ENCODE results near the gene AIMP1. TPM values are rescaled to one million over a fixed set of nuclear protein-coding genes. Genes with fewer than 3 reads are reported as not detected.

AIMP1 gene
- total RNA-seq (10 to 100 TPM; 26.8 to 43.1 TPM), polyA plus RNA-seq (ENCODE audit: insufficient read length in 2 of 2) (10 to 100 TPM; 39.7 to 42.0 TPM)
- long read RNA-seq, donor 1, transcript AIMP1-202 (7 exons, 2,586 nt) = major isoform, 17 of 37 reads
- long read RNA-seq, donor 1, partial matches to known transcripts = 20 of 37 reads
- long read RNA-seq, donor 1, other reads (novel, unspliced or antisense) = 0 of 37 reads
- long read RNA-seq, donor 2, partial matches to known transcripts = 6 of 10 reads
- long read RNA-seq, donor 2, other reads (novel, unspliced or antisense) = 0 of 10 reads
- long read RNA-seq, donor 3, transcript AIMP1-202 (7 exons, 2,586 nt) = major isoform, 5 of 14 reads
- long read RNA-seq, donor 3, partial matches to known transcripts = 9 of 14 reads
- long read RNA-seq, donor 3, other reads (novel, unspliced or antisense) = 0 of 14 reads
- long read RNA-seq, donor 4, transcript AIMP1-202 (7 exons, 2,586 nt) = major isoform, 18 of 61 reads
- long read RNA-seq, donor 4, partial matches to known transcripts = 43 of 61 reads
- long read RNA-seq, donor 4, other reads (novel, unspliced or antisense) = 0 of 61 reads

DNA sequence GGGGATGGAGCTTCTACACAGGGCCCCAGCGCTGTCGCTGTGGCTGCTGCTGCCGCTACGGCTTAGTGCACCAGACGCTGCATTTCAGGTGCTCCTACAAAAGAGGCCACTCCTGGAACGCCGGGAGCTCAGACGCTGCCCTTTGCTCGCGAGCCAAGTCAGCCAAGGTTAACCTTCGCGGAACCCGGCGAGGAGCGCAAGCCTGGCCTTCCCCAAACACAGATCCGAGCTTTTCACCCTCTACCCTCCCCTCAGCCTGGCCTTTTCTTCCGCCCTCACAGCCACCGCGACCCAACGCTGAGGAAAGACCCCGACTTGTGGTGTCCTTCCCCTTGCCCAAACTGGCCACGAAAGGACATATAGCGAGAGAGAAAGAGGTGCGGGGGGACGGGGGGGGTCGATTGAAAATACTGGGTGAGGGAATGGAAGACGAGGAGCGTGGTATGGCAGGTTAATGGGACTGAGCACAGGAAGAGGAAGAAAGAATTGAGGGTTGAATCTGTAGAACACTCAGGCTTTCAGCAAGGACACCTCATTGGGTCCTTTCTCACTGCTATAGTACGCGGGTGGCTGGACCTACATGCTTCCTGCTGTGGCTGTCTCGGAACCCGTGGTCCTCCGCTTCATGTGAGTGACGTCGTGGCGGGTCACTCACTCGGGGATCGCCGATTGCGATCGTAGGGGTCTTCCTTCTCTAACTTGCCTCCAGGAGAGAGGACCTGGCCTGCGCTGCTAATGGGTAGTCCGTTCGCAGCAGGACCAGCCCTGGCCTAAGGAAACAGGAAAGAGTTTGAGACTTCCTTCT is at the start of gene AIMP1, which contains the start of gene TBCK:
Gene AIMP1, plus strand, starts transcription at position 583 of the 805 bp plus-strand sequence. CDS start 8,460 bp downstream, outside the sequence.
Gene TBCK, minus strand, starts transcription at position 242 of the 805 bp plus-strand sequence. CDS start 7,249 bp downstream, outside the sequence.
- Histone ChIP-seq H3K27ac (ENCODE audit: low read depth, low read length) (peak within 1 kb of the TSS; percentile 98), H3K9me3 (ENCODE audit: control insufficient read depth, insufficient read depth, low read length) (no peaks in the 10 kb centered on the region), H3K4me1 (ENCODE audit: control insufficient read depth, insufficient read depth, low read length) (peaks cover 5% of the 10 kb centered on the region), H3K27me3 (ENCODE audit: control insufficient read depth, insufficient read depth, low read length) (no peaks in the 10 kb centered on the region), H3K36me3 (ENCODE audit: control insufficient read depth, insufficient read depth, low read length) (peaks cover 7% of the 10 kb centered on the region), H3K4me3 (ENCODE audit: low read depth, low read length) (peak within 1 kb of the TSS; percentile 98)
- 0% methylated on average over 39 of the region's 44 CpGs for WGBS (ENCODE audit: insufficient coverage)
- peak; percentile 91 to 99 (median 97) for DNase-seq (ENCODE audit: low read depth in 4 of 6, low spot score in 6 of 6)

DNA sequence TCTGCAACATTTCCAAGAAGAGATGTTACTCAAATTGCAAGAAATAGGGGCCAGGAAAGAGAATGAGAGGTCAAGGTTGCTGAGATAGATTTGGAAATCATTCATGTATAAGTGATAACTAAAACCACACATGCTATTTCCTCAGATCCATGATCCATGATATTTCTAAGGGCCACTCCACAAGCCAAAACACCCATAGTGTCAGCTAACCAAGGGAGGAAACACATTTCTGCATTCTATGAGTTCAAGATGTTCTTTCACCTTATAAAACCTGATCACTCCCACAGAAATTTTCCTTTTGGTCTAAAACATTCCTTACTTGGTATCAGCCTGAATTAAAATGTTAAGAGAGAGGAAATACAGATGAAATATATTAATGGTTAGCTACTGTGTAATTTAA is 47.6 kb upstream of the AIMP1 start:
- Histone ChIP-seq H3K27me3 (ENCODE audit: control insufficient read depth, insufficient read depth, low read length) (no peaks in the 10 kb centered on the region), H3K36me3 (ENCODE audit: control insufficient read depth, insufficient read depth, low read length) (no peaks in the 10 kb centered on the region), H3K4me1 (ENCODE audit: control insufficient read depth, insufficient read depth, low read length) (no peaks in the 10 kb centered on the region), H3K4me3 (ENCODE audit: low read depth, low read length) (no peak overlapping the region), H3K9me3 (ENCODE audit: control insufficient read depth, insufficient read depth, low read length) (no peaks in the 10 kb centered on the region), H3K27ac (ENCODE audit: low read depth, low read length) (no peak overlapping the region)
- no peak for DNase-seq (ENCODE audit: low read depth in 4 of 6, low spot score in 6 of 6)

DNA sequence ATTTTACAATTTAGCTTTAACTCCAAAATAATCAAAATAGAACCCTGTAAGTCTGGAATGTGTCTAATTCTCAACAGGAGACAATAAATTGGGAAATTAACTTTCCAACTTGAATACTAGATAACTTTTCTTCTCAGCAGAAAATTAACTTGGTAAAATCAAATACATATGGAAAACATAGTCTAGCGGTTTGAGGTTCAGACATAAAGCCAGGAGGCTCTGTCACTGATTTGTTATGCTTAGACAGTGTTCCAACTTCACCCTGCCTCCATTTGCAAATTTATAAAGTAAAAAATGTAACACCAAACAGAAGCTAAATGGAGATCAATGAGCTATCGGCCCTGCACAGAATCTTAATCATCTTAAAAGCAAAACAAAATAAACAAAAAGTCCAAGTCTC is 46.6 kb upstream of the AIMP1 start:
- H3K27ac ChIP-seq (ENCODE audit: low read depth, low read length) = no peak overlapping the region
- no peak for DNase-seq (ENCODE audit: low read depth in 4 of 6, low spot score in 6 of 6)
- H3K4me3 ChIP-seq (ENCODE audit: low read depth, low read length) = no peak overlapping the region
- no CpG with 5 or more reads among the region's 2 CpGs for WGBS (ENCODE audit: insufficient coverage)
- H3K27me3 ChIP-seq (ENCODE audit: control insufficient read depth, insufficient read depth, low read length) = no peaks in the 10 kb centered on the region
- H3K4me1 ChIP-seq (ENCODE audit: control insufficient read depth, insufficient read depth, low read length) = no peaks in the 10 kb centered on the region
- H3K9me3 ChIP-seq (ENCODE audit: control insufficient read depth, insufficient read depth, low read length) = no peaks in the 10 kb centered on the region
- no peaks in the 10 kb centered on the region for H3K36me3 ChIP-seq (ENCODE audit: control insufficient read depth, insufficient read depth, low read length)

DNA sequence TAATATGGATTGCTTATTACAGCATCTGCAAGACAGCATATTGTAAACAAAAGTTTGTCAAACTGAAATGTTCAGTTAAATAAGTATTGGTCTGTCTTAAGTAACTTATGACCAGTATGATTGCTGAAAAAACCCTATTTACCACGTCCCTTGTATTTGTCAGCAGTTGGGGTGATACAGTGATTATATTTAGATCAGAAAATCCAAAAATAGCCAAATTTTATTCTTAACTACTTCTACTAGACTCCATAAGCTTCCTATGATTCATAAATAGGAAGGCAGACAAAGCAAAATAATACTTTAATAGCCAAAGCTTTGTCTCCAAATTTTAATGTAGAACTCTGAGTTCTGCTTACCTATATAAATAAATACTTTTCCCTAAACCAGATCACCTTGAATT is 45.6 kb upstream of the AIMP1 start:
- Histone ChIP-seq H3K9me3 (ENCODE audit: control insufficient read depth, insufficient read depth, low read length) (no peaks in the 10 kb centered on the region), H3K27me3 (ENCODE audit: control insufficient read depth, insufficient read depth, low read length) (no peaks in the 10 kb centered on the region), H3K4me1 (ENCODE audit: control insufficient read depth, insufficient read depth, low read length) (no peaks in the 10 kb centered on the region), H3K36me3 (ENCODE audit: control insufficient read depth, insufficient read depth, low read length) (no peaks in the 10 kb centered on the region), H3K27ac (ENCODE audit: low read depth, low read length) (no peak overlapping the region), H3K4me3 (ENCODE audit: low read depth, low read length) (no peak overlapping the region)
- WGBS (ENCODE audit: insufficient coverage) = no CpG with 5 or more reads among the region's 1 CpG
- no peak for DNase-seq (ENCODE audit: low read depth in 4 of 6, low spot score in 6 of 6)

DNA sequence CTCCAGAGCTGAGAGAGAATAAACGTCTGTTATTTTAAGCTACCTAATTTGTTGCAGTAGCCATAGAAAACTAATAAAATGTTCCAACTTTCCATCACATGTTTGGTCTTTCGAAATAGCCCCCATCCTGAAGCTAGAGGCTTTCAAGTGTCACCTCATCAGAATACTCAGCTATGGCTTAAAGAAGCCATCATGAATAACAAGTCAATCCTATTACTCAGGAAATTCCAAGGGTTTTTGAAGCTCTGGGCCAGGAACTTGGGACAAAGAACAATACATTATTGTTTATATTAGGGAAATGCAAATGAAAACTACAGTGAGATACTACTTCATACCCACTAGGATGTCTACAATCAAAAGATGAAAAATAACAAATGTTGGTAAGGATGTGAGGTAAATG is 42.5 kb upstream of the AIMP1 start:
- Histone ChIP-seq H3K9me3 (ENCODE audit: control insufficient read depth, insufficient read depth, low read length) (no peaks in the 10 kb centered on the region), H3K36me3 (ENCODE audit: control insufficient read depth, insufficient read depth, low read length) (no peaks in the 10 kb centered on the region), H3K4me1 (ENCODE audit: control insufficient read depth, insufficient read depth, low read length) (no peaks in the 10 kb centered on the region), H3K27ac (ENCODE audit: low read depth, low read length) (no peak overlapping the region), H3K4me3 (ENCODE audit: low read depth, low read length) (no peak overlapping the region), H3K27me3 (ENCODE audit: control insufficient read depth, insufficient read depth, low read length) (no peaks in the 10 kb centered on the region)
- 80% methylated on average over 1 of the region's 2 CpGs for WGBS (ENCODE audit: insufficient coverage)
- no peak for DNase-seq (ENCODE audit: low read depth in 4 of 6, low spot score in 6 of 6)

DNA sequence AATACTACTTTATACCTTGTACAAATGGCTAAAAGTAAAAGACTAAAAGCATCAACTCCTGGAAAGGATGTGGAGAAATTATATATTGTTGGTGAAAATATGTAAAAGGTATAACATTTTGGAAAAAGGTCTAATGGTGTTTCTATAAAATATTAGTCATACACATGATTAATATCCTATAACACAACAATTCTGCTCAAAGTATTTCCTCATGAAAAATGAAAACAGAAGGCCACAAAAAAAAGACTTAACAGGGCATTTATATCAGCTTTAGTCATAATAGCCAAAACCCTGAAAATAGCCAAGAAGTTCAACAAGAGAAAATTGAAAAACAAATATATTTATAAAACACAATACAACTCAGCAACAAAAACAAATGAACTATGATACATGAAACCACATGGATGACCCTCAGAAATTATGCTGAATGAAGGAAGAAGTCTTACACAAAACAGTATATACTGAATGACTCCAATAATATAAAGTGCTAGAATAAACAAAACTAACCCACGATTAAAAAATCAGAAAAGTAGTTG is 39.1 kb upstream of the AIMP1 start:
- Histone ChIP-seq H3K27ac (ENCODE audit: low read depth, low read length) (no peak overlapping the region), H3K36me3 (ENCODE audit: control insufficient read depth, insufficient read depth, low read length) (no peaks in the 10 kb centered on the region), H3K9me3 (ENCODE audit: control insufficient read depth, insufficient read depth, low read length) (no peaks in the 10 kb centered on the region), H3K4me1 (ENCODE audit: control insufficient read depth, insufficient read depth, low read length) (no peaks in the 10 kb centered on the region), H3K4me3 (ENCODE audit: low read depth, low read length) (no peak overlapping the region), H3K27me3 (ENCODE audit: control insufficient read depth, insufficient read depth, low read length) (no peaks in the 10 kb centered on the region)
- DNase-seq (ENCODE audit: low read depth in 4 of 6, low spot score in 6 of 6) = no peak
- WGBS (ENCODE audit: insufficient coverage) = no CpG with 5 or more reads among the region's 1 CpG

DNA sequence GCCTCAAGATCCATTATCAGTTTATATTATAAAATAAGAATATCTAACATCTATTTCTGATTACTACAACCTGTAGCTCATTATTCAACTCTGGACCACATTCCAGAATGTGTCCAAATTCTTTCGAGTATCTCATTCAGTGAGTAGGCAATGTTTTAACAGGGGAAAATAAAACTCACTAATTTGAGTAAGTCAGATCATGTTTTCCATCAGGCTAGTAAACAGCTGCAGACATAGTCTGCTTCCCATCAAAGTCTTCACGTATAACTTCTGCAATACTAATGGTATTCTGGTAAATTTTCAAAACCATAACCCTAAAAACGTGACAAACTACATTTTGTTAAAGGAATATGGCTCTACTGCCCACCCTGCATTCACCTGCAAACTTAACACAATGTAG is 32.1 kb upstream of the AIMP1 start:
- Histone ChIP-seq H3K36me3 (ENCODE audit: control insufficient read depth, insufficient read depth, low read length) (peaks cover 4% of the 10 kb centered on the region), H3K4me1 (ENCODE audit: control insufficient read depth, insufficient read depth, low read length) (no peaks in the 10 kb centered on the region), H3K27ac (ENCODE audit: low read depth, low read length) (no peak overlapping the region), H3K27me3 (ENCODE audit: control insufficient read depth, insufficient read depth, low read length) (no peaks in the 10 kb centered on the region), H3K4me3 (ENCODE audit: low read depth, low read length) (no peak overlapping the region), H3K9me3 (ENCODE audit: control insufficient read depth, insufficient read depth, low read length) (no peaks in the 10 kb centered on the region)
- no peak for DNase-seq (ENCODE audit: low read depth in 4 of 6, low spot score in 6 of 6)
- 90% methylated on average over 2 of the region's 3 CpGs for WGBS (ENCODE audit: insufficient coverage)

DNA sequence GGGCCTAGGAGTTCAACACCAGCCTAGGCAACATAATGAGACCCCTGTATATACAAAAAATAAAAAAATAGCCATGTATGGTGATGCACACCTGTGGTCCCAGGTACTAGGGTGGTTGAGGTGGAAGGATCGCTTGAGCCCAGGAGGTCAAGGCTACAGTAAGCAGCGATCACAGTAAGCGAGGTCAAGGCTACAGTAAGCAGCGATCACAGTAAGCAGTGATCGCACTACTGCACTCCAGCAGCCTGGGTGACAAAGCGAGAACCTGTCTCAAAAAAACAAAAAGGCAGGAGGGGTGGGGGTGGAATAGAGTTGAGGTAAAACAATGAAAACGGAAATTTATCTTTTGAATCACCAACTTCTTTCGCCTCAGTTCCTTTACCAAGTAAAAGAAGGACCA is 29.7 kb upstream of the AIMP1 start:
- no peaks in the 10 kb centered on the region for H3K4me1 ChIP-seq (ENCODE audit: control insufficient read depth, insufficient read depth, low read length)
- H3K9me3 ChIP-seq (ENCODE audit: control insufficient read depth, insufficient read depth, low read length) = no peaks in the 10 kb centered on the region
- no peaks in the 10 kb centered on the region for H3K27me3 ChIP-seq (ENCODE audit: control insufficient read depth, insufficient read depth, low read length)
- DNase-seq (ENCODE audit: low read depth in 4 of 6, low spot score in 6 of 6) = no peak
- no peak overlapping the region for H3K4me3 ChIP-seq (ENCODE audit: low read depth, low read length)
- H3K36me3 ChIP-seq (ENCODE audit: control insufficient read depth, insufficient read depth, low read length) = peaks cover 4% of the 10 kb centered on the region
- no peak overlapping the region for H3K27ac ChIP-seq (ENCODE audit: low read depth, low read length)
- 98% methylated on average over 5 of the region's 8 CpGs for WGBS (ENCODE audit: insufficient coverage)

DNA sequence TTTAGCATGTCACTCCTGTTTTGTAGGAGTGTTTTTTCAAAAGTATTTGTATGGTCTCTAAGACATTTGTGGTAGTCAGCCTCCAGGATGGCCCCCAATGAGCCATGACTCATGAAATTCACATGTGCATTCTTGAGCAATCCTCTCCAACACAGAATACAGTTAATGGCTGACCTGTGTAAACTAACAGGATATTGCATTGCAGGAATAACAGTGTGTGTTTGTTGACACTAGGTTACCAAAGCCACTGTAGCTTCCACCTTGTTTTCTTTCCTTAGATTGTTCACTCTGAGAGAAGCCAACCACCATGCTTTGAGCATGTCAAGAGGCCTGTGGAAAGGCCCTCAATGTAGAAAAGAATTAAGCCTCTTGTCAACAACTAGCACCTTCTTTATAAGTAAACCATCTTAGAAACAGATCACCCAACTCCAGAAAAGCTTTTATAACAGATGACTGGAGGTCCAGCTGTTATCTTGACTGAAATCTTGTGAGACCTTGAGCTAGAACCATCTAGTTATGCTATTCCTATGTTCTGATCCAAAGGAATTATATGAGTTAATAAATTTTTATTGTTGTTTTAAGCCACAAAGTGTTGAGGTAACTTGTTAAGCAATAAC is 28.9 kb upstream of the AIMP1 start:
- H3K4me3 ChIP-seq (ENCODE audit: low read depth, low read length) = no peak overlapping the region
- H3K4me1 ChIP-seq (ENCODE audit: control insufficient read depth, insufficient read depth, low read length) = no peaks in the 10 kb centered on the region
- H3K36me3 ChIP-seq (ENCODE audit: control insufficient read depth, insufficient read depth, low read length) = peaks cover 4% of the 10 kb centered on the region
- H3K27ac ChIP-seq (ENCODE audit: low read depth, low read length) = no peak overlapping the region
- H3K9me3 ChIP-seq (ENCODE audit: control insufficient read depth, insufficient read depth, low read length) = no peaks in the 10 kb centered on the region
- no peak for DNase-seq (ENCODE audit: low read depth in 4 of 6, low spot score in 6 of 6)
- H3K27me3 ChIP-seq (ENCODE audit: control insufficient read depth, insufficient read depth, low read length) = no peaks in the 10 kb centered on the region

Measured in spinal cord (tissue), 10 donors.